HG02642 (cell line): ENCODE results near the gene BLOC1S2.
A peak's percentile ranks its signal among the peaks of the same experiment; 100 is the strongest.
"Not testable (repeated sequence)": the region's sequence is repeated elsewhere in the genome, so short reads cannot be mapped to it uniquely, and the experiment has no call there.

Experiments used
- ATAC-seq: cut with Tn5 transposase; IDR thresholded peaks from one replicate; pipeline ENCODE4 v1.9.1; 2021; ENCODE audit warnings: mild to moderate bottlenecking; ENCODE audit not compliant: unreplicated experiment, poor library complexity

Gene BLOC1S2

GRCh38 chr10:100286051-100287033 is at the start of gene BLOC1S2:
BLOC1S2 (minus strand) TSS chr10:100286680; CDS start chr10:100286659, 21 bp downstream.
- peak; percentile 93 for ATAC-seq

- ATAC-seq: no peak
These were observed 48.3 kb upstream of the BLOC1S2 start for GRCh38 chr10:100334762-100335161.

DNA sequence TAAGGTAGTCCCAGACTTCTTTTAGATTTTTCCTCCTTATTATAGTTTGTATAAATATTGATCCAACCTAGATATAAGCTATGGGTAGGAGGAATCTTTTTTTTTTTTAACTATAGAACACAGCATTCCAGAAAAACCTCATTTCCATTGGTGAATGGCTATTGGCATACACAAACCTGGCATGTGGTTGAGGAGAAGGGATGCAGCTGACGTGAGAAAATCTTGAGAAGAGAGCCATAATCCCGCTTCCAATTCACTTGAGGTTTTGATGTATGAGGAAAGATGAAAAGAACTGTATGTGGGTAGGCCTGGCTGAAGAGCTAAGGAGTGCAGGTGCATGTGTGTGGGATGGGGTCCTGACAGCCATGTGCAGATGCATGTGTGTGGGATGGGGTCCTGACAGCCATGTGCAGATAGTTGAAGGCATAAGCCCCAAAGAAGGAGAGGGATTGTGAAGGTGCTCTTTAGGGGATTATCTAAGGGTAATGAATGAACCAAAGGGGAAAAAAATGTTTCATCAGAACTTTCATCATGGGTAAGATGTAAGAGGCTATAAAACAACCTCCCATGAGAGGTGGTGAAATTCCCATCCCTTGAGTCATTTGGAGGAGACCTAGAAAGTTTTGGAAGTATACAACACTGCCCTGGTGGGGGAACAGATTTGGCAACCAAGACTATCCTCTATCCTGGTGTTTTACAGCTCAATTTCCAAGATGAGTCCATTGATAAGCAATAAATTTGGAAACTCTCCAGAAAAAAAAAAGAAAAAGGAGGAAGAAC is 47.4 kb upstream of the BLOC1S2 start:
- no peak for ATAC-seq

GRCh38 chr10:100333106-100333505 is 46.6 kb upstream of the BLOC1S2 start:
- no peak for ATAC-seq

GRCh38 chr10:100330079-100330478 is 43.6 kb upstream of the BLOC1S2 start, which contains the start of gene PKD2L1:
PKD2L1 (minus strand) TSS chr10:100330228; CDS start chr10:100330103, 125 bp downstream.
- ATAC-seq: no peak

DNA sequence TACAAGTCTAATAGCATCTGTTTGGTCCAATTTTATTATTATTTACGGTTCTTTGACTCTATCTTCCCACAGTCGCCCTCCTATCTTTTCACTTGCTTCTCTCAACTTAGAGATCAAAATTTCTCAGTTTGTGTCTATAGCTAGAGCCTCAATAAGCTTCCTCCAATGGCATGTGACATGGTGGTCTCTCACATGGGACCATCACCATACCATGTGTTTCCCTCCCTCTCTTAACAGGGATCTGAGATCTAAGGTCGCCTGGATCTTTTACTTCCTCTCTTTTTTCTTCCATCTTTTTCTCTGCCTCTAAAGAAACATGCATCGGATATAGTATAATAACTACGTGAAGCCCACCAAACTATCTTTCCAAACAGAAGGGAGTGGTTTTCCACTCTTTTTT is 41.7 kb upstream of the BLOC1S2 start:
- ATAC-seq: no peak

DNA sequence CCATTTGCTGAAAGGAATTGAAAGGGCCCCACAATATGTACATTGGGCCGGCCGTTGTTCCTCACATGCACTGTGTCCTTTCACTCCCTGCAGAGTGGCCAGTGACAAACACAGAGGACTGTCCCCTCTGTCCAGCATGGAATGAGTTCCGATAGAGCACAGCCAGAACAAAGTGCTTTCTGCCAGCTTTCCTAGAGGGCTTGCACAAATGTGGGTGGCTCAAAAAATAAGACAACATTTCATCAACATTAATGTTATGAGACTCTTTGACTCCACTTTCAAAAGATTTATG is 41.2 kb upstream of the BLOC1S2 start:
- no peak for ATAC-seq

- peak; percentile 97 for ATAC-seq
These were observed 40.7 kb upstream of the BLOC1S2 start for GRCh38 chr10:100327007-100327717.

GRCh38 chr10:100325158-100325557 is 38.7 kb upstream of the BLOC1S2 start:
- ATAC-seq: no peak

DNA sequence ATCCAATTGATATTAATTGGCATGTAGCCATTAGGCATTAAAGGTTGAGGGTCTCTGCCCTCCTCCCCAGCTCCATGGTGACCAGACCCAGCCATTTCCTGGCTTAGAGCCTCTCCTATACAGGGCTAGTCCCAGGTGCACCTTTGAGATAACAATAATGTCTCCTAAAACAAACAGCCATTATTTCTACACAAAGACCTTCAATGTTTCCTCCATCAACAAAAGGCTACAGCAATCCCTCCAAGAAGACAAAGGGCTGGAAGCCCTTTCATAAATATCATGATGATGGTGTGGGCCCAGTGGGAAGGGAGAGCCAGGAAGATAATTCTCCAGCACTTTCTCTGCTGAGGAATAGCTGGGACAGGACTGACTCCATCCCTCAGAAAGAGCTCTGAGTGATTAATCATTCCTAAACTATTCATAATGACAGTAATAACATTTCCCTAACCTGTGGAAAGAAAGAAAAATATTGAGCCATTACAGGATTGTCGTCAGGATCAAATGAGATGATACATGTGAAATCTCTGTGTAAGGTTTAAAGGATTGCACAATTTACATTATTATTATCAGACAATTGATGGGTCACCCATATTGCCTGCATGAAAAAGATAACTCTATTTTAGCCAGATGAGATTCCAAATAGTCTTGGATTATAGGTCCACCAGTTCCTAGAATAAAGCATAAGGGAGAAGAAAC is 33.4 kb upstream of the BLOC1S2 start:
- no peak for ATAC-seq

DNA sequence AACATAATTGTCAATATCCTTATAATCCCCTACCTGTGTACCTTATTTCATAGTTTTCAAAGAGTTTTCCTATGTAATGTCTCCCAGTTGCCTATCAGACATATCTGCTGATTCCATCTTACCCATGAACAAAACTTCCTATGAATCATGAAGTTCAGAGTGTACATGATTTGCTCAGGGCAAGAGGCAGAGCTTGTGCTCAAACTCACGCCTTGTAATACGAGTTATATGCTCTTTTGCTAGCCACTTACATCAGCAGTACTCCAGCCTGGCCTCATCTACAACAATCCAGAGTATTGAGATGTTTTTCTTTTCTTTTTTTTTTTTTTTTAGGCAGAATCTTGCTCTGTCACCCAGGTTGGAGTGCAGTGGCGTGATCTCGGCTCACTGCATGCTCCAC is 31.7 kb upstream of the BLOC1S2 start:
- no peak for ATAC-seq

GRCh38 chr10:100315615-100316014 is 29.1 kb upstream of the BLOC1S2 start:
- no peak for ATAC-seq

DNA sequence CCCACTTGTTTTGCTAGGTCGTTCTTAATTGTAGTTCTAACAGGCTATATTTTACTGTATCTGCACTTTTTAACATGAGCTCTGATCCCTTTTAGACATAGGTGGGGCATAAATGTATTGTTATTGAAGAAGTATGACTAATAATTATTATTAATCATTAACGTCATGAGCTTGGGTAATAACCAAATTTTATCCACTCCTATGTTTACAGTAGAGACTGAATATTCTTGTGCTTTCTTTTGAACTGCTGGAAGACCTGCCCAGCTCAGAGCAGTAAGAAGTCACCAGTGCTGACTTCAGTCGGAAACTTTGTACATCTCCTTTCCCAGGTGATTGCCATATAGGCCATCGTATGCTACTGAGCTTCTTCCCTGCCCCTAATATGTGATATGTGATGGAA is 24.8 kb upstream of the BLOC1S2 start:
- ATAC-seq: no peak

DNA sequence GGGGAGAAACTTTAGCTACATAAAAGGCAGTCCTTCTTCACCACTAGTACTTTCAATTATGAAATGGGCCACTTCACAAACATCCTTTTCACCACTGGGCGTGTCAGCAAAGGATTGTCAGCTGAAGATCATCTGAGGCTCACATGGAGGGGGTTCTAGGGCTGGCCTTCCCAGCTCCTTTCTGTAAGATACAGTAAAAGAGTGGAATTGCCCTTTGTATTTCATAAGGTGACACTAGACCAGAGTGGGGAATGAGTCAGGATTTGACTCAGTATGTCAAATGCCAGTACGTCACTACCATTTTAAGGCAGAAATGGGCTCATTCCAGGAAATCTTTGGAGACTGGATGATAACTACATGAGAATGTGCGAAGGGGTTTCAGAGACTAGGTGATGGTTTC is 21.2 kb upstream of the BLOC1S2 start:
- no peak for ATAC-seq

DNA sequence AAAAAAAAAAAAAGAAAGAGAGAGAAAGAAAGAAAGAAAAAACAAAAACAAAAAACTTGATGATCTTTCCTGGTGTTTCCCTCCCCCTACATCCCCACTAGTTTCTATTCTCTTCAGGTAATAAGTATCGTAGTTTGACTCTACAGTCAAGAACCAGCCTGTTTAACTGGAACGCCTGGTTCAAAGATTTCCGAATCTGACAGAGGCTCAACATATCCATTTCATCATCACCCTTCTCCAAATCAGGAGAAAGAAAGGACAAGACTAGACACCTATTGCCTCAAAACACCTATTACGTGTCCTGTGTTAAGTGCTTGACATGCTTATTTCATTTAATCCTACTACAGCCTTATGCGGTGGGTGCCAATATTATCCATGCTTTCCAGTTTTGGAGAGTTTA is 20.4 kb upstream of the BLOC1S2 start:
- ATAC-seq: no peak

GRCh38 chr10:100304414-100304813 is 17.9 kb upstream of the BLOC1S2 start:
- no peak for ATAC-seq

GRCh38 chr10:100303724-100304319 is 17.3 kb upstream of the BLOC1S2 start:
- ATAC-seq: no peak

GRCh38 chr10:100301123-100301522 is 14.6 kb upstream of the BLOC1S2 start:
- ATAC-seq: not testable (repeated sequence)

- no peak for ATAC-seq
These were observed 10.8 kb upstream of the BLOC1S2 start for GRCh38 chr10:100297242-100297641.

- no peak for ATAC-seq
These were observed 6.6 kb upstream of the BLOC1S2 start for GRCh38 chr10:100293066-100293465.
